ENCODE measurements around the gene SVOP.
"Not testable (repeated sequence)": the region's sequence is repeated elsewhere in the genome, so short reads cannot be mapped to it uniquely, and the experiment has no call there.

- not testable (repeated sequence) for TF ChIP-seq CTCF (IDR thresholded peaks at IDR 0.05); EZH2 (IDR thresholded peaks at IDR 0.05; ENCODE audit: borderline replicate concordance, insufficient read depth, low read depth, low read length, poor library complexity, severe bottlenecking)
Observed at GRCh38 chr12:109049794-109050193, 28.9 kb upstream of the SVOP start.

Data from B cell (primary cell).